ENCODE results near the gene M1AP.

GRCh38 chr2:74588664-74589063 is 59.5 kb downstream of the M1AP start:
- TF ChIP-seq POLR2A (IDR thresholded peaks at IDR 0.05; ENCODE audit: low read length) (no peak), GATA1 (IDR thresholded peaks at IDR 0.05; ENCODE audit: low read depth, low read length) (no peak)
